ENCODE data around the gene IL1RAPL1.

IL1RAPL1 gene

GRCh38 chrX:29665532-29665931, 1078.3 kb downstream of the IL1RAPL1 start:
- FAIRE-seq = no peak

- no peak for FAIRE-seq
Measured at GRCh38 chrX:29666366-29666765, 1079.1 kb downstream of the IL1RAPL1 start.

- no peak for FAIRE-seq
Measured at GRCh38 chrX:29671421-29671820, 1084.2 kb downstream of the IL1RAPL1 start.

GRCh38 chrX:29687687-29688086, 1100.4 kb downstream of the IL1RAPL1 start:
- FAIRE-seq = no peak

- FAIRE-seq = no peak
Measured at GRCh38 chrX:29690061-29690460, 1102.8 kb downstream of the IL1RAPL1 start.

GRCh38 chrX:29691044-29691443, 1103.8 kb downstream of the IL1RAPL1 start:
- no peak for FAIRE-seq

- FAIRE-seq = no peak
Measured at GRCh38 chrX:29693912-29694311, 1106.7 kb downstream of the IL1RAPL1 start.

- FAIRE-seq = no peak
Measured at GRCh38 chrX:29699239-29699638, 1112.0 kb downstream of the IL1RAPL1 start.

GRCh38 chrX:29707088-29707487, 1119.8 kb downstream of the IL1RAPL1 start:
- FAIRE-seq = no peak

GRCh38 chrX:29721152-29721551, 1133.9 kb downstream of the IL1RAPL1 start:
- no peak for FAIRE-seq

- no peak for FAIRE-seq
Measured at GRCh38 chrX:29724316-29724715, 1137.1 kb downstream of the IL1RAPL1 start.

GRCh38 chrX:29726811-29727210, 1139.6 kb downstream of the IL1RAPL1 start:
- FAIRE-seq = no peak

GRCh38 chrX:29728639-29729038, 1141.4 kb downstream of the IL1RAPL1 start:
- no peak for FAIRE-seq

- no peak for FAIRE-seq
Measured at GRCh38 chrX:29744966-29745365, 1157.7 kb downstream of the IL1RAPL1 start.

- no peak for FAIRE-seq
Measured at GRCh38 chrX:29746326-29746725, 1159.1 kb downstream of the IL1RAPL1 start.

- no peak for FAIRE-seq
Measured at GRCh38 chrX:29762006-29762405, 1174.8 kb downstream of the IL1RAPL1 start.

- no peak for FAIRE-seq
Measured at GRCh38 chrX:29775890-29776289, 1188.6 kb downstream of the IL1RAPL1 start.

- no peak for FAIRE-seq
Measured at GRCh38 chrX:29787656-29788055, 1200.4 kb downstream of the IL1RAPL1 start.

GRCh38 chrX:29788991-29789699, 1201.9 kb downstream of the IL1RAPL1 start:
- FAIRE-seq = no peak

GRCh38 chrX:29792335-29792734, 1205.1 kb downstream of the IL1RAPL1 start:
- no peak for FAIRE-seq

GRCh38 chrX:29797156-29797555, 1209.9 kb downstream of the IL1RAPL1 start:
- FAIRE-seq = no peak

- no peak for FAIRE-seq
Measured at GRCh38 chrX:29798469-29798868, 1211.2 kb downstream of the IL1RAPL1 start.

GRCh38 chrX:29813174-29813573, 1225.9 kb downstream of the IL1RAPL1 start:
- no peak for FAIRE-seq

GRCh38 chrX:29824176-29824906, 1237.1 kb downstream of the IL1RAPL1 start:
- FAIRE-seq = no peak

Data from endometrium (tissue), 2 donors.